C4-2B (cell line): Measurements from ENCODE around the gene C6orf132.

Experiments
- ZFX ChIP-seq: fragments of 450-650 bp; IDR thresholded peaks from 2 replicates; pipeline ENCODE4 v1.6.1; 2017
- TF ChIP-seq, protein P1 (sequence below): fragments of 450-650 bp; conservative IDR thresholded peaks from 2 replicates; pipeline ENCODE4 v1.5.1; 2017; ENCODE audit warnings: mild to moderate bottlenecking

- TF ChIP-seq, protein P1, sequence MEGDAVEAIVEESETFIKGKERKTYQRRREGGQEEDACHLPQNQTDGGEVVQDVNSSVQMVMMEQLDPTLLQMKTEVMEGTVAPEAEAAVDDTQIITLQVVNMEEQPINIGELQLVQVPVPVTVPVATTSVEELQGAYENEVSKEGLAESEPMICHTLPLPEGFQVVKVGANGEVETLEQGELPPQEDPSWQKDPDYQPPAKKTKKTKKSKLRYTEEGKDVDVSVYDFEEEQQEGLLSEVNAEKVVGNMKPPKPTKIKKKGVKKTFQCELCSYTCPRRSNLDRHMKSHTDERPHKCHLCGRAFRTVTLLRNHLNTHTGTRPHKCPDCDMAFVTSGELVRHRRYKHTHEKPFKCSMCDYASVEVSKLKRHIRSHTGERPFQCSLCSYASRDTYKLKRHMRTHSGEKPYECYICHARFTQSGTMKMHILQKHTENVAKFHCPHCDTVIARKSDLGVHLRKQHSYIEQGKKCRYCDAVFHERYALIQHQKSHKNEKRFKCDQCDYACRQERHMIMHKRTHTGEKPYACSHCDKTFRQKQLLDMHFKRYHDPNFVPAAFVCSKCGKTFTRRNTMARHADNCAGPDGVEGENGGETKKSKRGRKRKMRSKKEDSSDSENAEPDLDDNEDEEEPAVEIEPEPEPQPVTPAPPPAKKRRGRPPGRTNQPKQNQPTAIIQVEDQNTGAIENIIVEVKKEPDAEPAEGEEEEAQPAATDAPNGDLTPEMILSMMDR, result no peak
- no peak for TF ChIP-seq ZFX
Measured at GRCh38 chr6:42090819-42091717, 51.4 kb downstream of the C6orf132 start.
